Neural progenitor cell (in vitro differentiated cells): ENCODE data around the gene PPP1R8. TPM values are rescaled to one million over a fixed set of nuclear protein-coding genes. Genes with fewer than 3 reads are reported as not detected.
"Not testable (repeated sequence)": the region's sequence is repeated elsewhere in the genome, so short reads cannot be mapped to it uniquely, and the experiment has no call there.

Source experiments
- DNase-seq: peaks from one replicate; pipeline ENCODE4 v3.0.0-alpha.2; 2016; ENCODE audit warnings: low spot score
- H2AFZ ChIP-seq: fragments of 200-600 bp; sonication (generic); replicated peaks from 2 replicates; pipeline ENCODE4 v1.6.1; 2016; ENCODE audit warnings: antibody characterized with exemption
- H3F3A ChIP-seq: fragments of 200-600 bp; sonication (generic); 2 replicates; pipeline ENCODE4 v1.6.1; 2016; ENCODE audit warnings: antibody characterized with exemption, low read depth
- H3K27ac ChIP-seq: fragments of 200-600 bp; sonication (generic); 2 replicates; pipeline ENCODE4 v1.5.1; 2016; ENCODE audit warnings: mild to moderate bottlenecking
- H3K27me3 ChIP-seq: fragments of 200-600 bp; sonication (generic); 2 replicates; pipeline ENCODE4 v1.6.1; 2016; ENCODE audit warnings: mild to moderate bottlenecking, moderate library complexity
- H3K36me3 ChIP-seq: fragments of 200-600 bp; sonication (generic); 2 replicates; pipeline ENCODE4 v1.5.1; 2016
- H3K4me1 ChIP-seq: fragments of 200-600 bp; sonication (generic); 2 replicates; pipeline ENCODE4 v1.6.1; 2016; ENCODE audit warnings: mixed run types
- H3K4me2 ChIP-seq: fragments of 200-600 bp; sonication (generic); 2 replicates; pipeline ENCODE4 v1.6.1; 2016
- H3K4me3 ChIP-seq: fragments of 200-600 bp; sonication (generic); 2 replicates; pipeline ENCODE4 v1.5.1; 2016
- H3K79me2 ChIP-seq: fragments of 200-600 bp; sonication (generic); 2 replicates; pipeline ENCODE4 v1.6.1; 2016; ENCODE audit warnings: low read depth
- H3K9ac ChIP-seq: fragments of 200-600 bp; sonication (generic); 2 replicates; pipeline ENCODE4 v1.6.1; 2016
- H3K9me3 ChIP-seq: fragments of 200-600 bp; sonication (generic); 2 replicates; pipeline ENCODE4 v1.5.1; 2016; ENCODE audit warnings: low read depth
- H4K20me1 ChIP-seq: fragments of 200-600 bp; sonication (generic); 2 replicates; pipeline ENCODE4 v1.6.1; 2016; ENCODE audit warnings: low read depth
- H3K27ac Mint-ChIP-seq: 3 replicates; pipeline ENCODE4 v1.8.0; 2021; ENCODE audit warnings: mixed read lengths
- H3K27me3 Mint-ChIP-seq: 2 replicates; pipeline ENCODE4 v1.8.0; 2022; ENCODE audit warnings: low read depth, mild to moderate bottlenecking, inconsistent platforms, moderate library complexity, mixed read lengths; ENCODE audit not compliant: insufficient read depth
- H3K36me3 Mint-ChIP-seq: 3 replicates; pipeline ENCODE4 v1.8.0; 2021; ENCODE audit warnings: mixed read lengths
- H3K4me1 Mint-ChIP-seq: 3 replicates; pipeline ENCODE4 v1.8.0; 2021; ENCODE audit warnings: mixed read lengths
- H3K4me3 Mint-ChIP-seq: 3 replicates; pipeline ENCODE4 v1.8.0; 2021; ENCODE audit warnings: mild to moderate bottlenecking, moderate library complexity, mixed read lengths
- H3K9me3 Mint-ChIP-seq: 3 replicates; pipeline ENCODE4 v1.8.0; 2020; ENCODE audit warnings: mixed read lengths
- EZH2 ChIP-seq: fragments of 200-600 bp; sonication (generic); IDR thresholded peaks from 2 replicates; pipeline ENCODE4 v1.6.1; 2017; ENCODE audit warnings: antibody characterized with exemption, mild to moderate bottlenecking, moderate library complexity
- EZH2phosphoT487 ChIP-seq: fragments of 200-600 bp; sonication (generic); IDR thresholded peaks from 2 replicates; pipeline ENCODE4 v1.6.1; 2017; ENCODE audit warnings: antibody characterized with exemption
- total RNA-seq: library from RNA; depleted of rRNA; stranded (reverse); fragments of >200 nt; gene quantifications from 2 replicates; pipeline ENCODE4 v1.2.3, GENCODE V29; 2015; ENCODE audit warnings: low replicate concordance
- TF ChIP-seq, protein P1 (sequence below): fragments of 200-600 bp; sonication (generic); IDR thresholded peaks from 2 replicates; pipeline ENCODE4 v1.5.1; 2017; ENCODE audit warnings: antibody characterized with exemption, mild to moderate bottlenecking

The PPP1R8 gene
- total RNA-seq, 1 donor from 2014 or later, result 61.2 TPM

DNA sequence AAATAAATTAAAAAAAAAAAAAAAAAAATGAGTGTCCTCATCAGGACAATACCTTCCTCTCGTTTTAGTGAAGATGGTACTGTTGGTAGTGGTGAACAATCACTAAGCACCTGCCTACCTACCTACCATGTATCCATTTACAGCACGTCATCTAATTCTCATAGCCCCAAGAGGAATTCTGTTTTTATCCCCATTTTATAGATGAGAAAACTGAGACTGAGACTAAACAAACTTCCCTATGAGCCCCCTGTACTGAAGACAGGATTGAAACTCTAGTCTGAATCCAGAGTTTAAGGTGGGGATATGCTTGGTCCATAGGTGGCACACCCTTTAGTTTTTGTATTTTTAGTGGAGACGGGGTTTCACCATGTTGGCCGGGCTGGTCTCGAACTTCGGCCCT lies 24.5 kb downstream of the PPP1R8 start:
- TF ChIP-seq, protein P1, sequence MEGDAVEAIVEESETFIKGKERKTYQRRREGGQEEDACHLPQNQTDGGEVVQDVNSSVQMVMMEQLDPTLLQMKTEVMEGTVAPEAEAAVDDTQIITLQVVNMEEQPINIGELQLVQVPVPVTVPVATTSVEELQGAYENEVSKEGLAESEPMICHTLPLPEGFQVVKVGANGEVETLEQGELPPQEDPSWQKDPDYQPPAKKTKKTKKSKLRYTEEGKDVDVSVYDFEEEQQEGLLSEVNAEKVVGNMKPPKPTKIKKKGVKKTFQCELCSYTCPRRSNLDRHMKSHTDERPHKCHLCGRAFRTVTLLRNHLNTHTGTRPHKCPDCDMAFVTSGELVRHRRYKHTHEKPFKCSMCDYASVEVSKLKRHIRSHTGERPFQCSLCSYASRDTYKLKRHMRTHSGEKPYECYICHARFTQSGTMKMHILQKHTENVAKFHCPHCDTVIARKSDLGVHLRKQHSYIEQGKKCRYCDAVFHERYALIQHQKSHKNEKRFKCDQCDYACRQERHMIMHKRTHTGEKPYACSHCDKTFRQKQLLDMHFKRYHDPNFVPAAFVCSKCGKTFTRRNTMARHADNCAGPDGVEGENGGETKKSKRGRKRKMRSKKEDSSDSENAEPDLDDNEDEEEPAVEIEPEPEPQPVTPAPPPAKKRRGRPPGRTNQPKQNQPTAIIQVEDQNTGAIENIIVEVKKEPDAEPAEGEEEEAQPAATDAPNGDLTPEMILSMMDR, result no peak
- TF ChIP-seq EZH2phosphoT487 (no peak), EZH2 (no peak)
- Histone ChIP-seq H3K4me3 (no peak overlapping the region), H3K27me3 (no peaks in the 10 kb centered on the region), H3K4me1 (no peaks in the 10 kb centered on the region), H3K9me3 (no peaks in the 10 kb centered on the region), H2AFZ (no peak overlapping the region), H3K9ac (no peak overlapping the region), H3K36me3 (peaks cover 15% of the 10 kb centered on the region), H3K4me2 (no peak overlapping the region), H3F3A (peaks cover 13% of the 10 kb centered on the region), H4K20me1 (no peaks in the 10 kb centered on the region), H3K27ac (no peak overlapping the region), H3K79me2 (no peaks in the 10 kb centered on the region)
- peaks cover 6% of the 10 kb centered on the region for H3K9me3 Mint-ChIP-seq
- H3K4me3 Mint-ChIP-seq, result no peak overlapping the region
- no peak for DNase-seq
- H3K36me3 Mint-ChIP-seq, result peaks cover 17% of the 10 kb centered on the region
- no peak overlapping the region for H3K27ac Mint-ChIP-seq
- H3K27me3 Mint-ChIP-seq, result peaks cover 3% of the 10 kb centered on the region
- H3K4me1 Mint-ChIP-seq, result peaks cover 7% of the 10 kb centered on the region

DNA sequence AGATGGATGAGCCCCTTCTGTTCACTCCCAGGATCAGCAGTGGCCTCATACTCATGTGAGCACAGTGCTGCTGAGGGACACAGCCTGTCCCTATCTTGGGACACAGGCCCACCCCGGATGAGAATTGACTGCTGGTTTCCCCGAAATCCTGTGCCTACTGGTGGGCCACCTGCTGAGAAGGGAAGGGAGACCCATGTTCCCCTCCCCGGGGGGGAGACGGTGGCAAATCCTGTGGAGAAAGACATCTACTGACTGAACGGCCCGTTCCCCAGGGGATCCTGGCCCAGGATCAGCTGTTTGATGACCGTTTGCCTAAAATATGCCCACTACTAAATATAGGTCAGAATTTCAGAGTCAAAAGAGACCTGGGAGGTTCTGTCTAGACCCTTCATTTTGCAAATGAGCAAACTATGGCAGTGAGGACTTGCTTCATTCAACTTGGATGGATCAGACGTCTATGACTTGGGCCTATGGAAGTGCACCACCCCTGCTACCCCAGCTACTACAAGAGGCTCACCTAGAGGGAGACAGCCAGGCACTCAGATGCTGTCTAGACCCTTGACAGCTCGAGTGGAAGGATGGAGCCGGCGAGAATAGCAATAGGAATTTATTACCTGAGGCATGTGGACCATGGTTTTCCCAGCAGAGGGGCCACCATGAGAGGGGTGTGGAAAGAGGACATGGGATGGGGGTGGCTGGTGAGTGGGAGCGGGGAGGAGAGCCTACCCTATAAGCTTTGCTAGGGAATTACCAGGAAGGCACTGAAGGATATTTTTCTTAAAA lies 26.2 kb downstream of the PPP1R8 start:
- H3K27ac ChIP-seq, result no peak overlapping the region
- H4K20me1 ChIP-seq, result no peaks in the 10 kb centered on the region
- H3K9ac ChIP-seq, result no peak overlapping the region
- H3K36me3 Mint-ChIP-seq, result peaks cover 1% of the 10 kb centered on the region
- peaks cover 2% of the 10 kb centered on the region for H3K9me3 Mint-ChIP-seq
- H3K4me1 ChIP-seq, result no peaks in the 10 kb centered on the region
- no peaks in the 10 kb centered on the region for H3K79me2 ChIP-seq
- no peak overlapping the region for H3K4me2 ChIP-seq
- no peaks in the 10 kb centered on the region for H3K9me3 ChIP-seq
- no peak for TF ChIP-seq EZH2
- TF ChIP-seq EZH2phosphoT487, result no peak
- TF ChIP-seq, protein P1, result no peak
- H3K27me3 ChIP-seq, result no peaks in the 10 kb centered on the region
- H3K4me3 ChIP-seq, result no peak overlapping the region
- H3K27me3 Mint-ChIP-seq, result peaks cover 2% of the 10 kb centered on the region
- H3K4me1 Mint-ChIP-seq, result peaks cover 7% of the 10 kb centered on the region
- peak overlapping the region; percentile 52 for H3K27ac Mint-ChIP-seq
- H3F3A ChIP-seq, result no peaks in the 10 kb centered on the region
- H3K4me3 Mint-ChIP-seq, result no peak overlapping the region
- H3K36me3 ChIP-seq, result peaks cover under 1% of the 10 kb centered on the region
- no peak for DNase-seq
- H2AFZ ChIP-seq, result no peak overlapping the region

DNA sequence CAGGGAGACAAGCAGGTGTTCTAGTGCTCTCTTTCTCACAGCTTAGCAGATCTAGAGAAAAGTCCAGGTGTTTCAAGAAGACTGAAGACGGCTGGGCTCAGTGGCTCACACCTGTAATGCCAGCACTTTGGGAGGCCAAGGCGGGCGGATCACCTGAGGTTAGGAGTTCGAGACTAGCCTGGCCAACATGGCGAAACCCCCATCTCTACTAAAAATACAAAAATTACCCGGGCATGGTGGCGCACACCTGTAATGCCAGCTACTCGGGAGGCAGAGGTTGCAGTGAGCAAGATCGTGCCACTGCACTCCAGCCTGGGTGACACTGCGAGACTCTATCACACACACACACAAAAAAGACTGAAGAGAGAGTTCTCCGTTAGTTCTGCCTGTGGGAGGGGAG lies 27.0 kb downstream of the PPP1R8 start:
- peaks cover 11% of the 10 kb centered on the region for H3K4me1 Mint-ChIP-seq
- not testable (repeated sequence) for DNase-seq, H3K27ac ChIP-seq, H3K79me2 ChIP-seq, H3K4me1 ChIP-seq, H3K4me3 Mint-ChIP-seq, H4K20me1 ChIP-seq, H3F3A ChIP-seq, H3K27me3 ChIP-seq, H3K9me3 ChIP-seq, H3K9me3 Mint-ChIP-seq, H3K36me3 Mint-ChIP-seq, H3K4me2 ChIP-seq, H3K36me3 ChIP-seq, H3K27me3 Mint-ChIP-seq, H3K27ac Mint-ChIP-seq, H2AFZ ChIP-seq, H3K4me3 ChIP-seq, H3K9ac ChIP-seq
